GM12891 (cell line): ENCODE measurements around the gene STX7.

Experiments
- PAX5 ChIP-seq: IDR thresholded peaks from 2 replicates; pipeline ENCODE4 v1.6.1; 2011; ENCODE audit warnings: low read length, moderate library complexity, mild to moderate bottlenecking; ENCODE audit not compliant: insufficient read depth, severe bottlenecking
- POLR2A ChIP-seq: IDR thresholded peaks from 2 replicates; pipeline ENCODE4 v1.6.1; 2011; ENCODE audit warnings: low read depth, low read length, control low read depth
- POLR2AphosphoS5 ChIP-seq: IDR thresholded peaks from 2 replicates; pipeline ENCODE4 v1.6.1; 2011; ENCODE audit warnings: low read depth, low read length, control low read depth
- SPI1 ChIP-seq: IDR thresholded peaks from 2 replicates; pipeline ENCODE4 v1.6.1; 2011; ENCODE audit warnings: low read depth, low read length, control low read depth
- TAF1 ChIP-seq: IDR thresholded peaks from 2 replicates; pipeline ENCODE4 v1.6.1; 2011; ENCODE audit warnings: low read depth, low read length, control low read depth

GRCh38 chr6:132475925-132476324, 37.0 kb downstream of the STX7 start:
- TF ChIP-seq TAF1, result no peak
- TF ChIP-seq POLR2A, result no peak
- TF ChIP-seq POLR2AphosphoS5, result no peak
- no peak for TF ChIP-seq SPI1
- TF ChIP-seq PAX5, result no peak
